Liver (tissue), 9 donors: Measurements from ENCODE around the gene PGA3. TPM values are rescaled to one million over a fixed set of nuclear protein-coding genes. Genes with fewer than 3 reads are reported as not detected.
"Not testable (repeated sequence)": the region's sequence is repeated elsewhere in the genome, so short reads cannot be mapped to it uniquely, and the experiment has no call there.

Source experiments
- DNase-seq: peaks from one replicate; pipeline ENCODE4 v3.0.0-alpha.2; 2017; ENCODE audit warnings: low spot score
- H3K27ac ChIP-seq, 2 donors: one replicate each; pipeline ENCODE4 v1.7.0; 2013; ENCODE audit warnings: inconsistent platforms in 2 of 2, low read length in 2 of 2, control low read depth in 1 of 2, low read depth in 1 of 2, mild to moderate bottlenecking in 1 of 2
- H3K27me3 ChIP-seq, 4 donors: one replicate each; pipeline versions ENCODE4 v1.6.1 to v1.7.0; 2013; ENCODE audit warnings: low read length in 3 of 4, inconsistent platforms in 1 of 4, mild to moderate bottlenecking in 1 of 4, moderate library complexity in 1 of 4; ENCODE audit not compliant: control insufficient read depth in 4 of 4, insufficient read depth in 4 of 4
- H3K36me3 ChIP-seq, 4 donors: one replicate each; pipeline versions ENCODE4 v1.6.1 to v1.7.0; 2013; ENCODE audit warnings: low read length in 3 of 4, mild to moderate bottlenecking in 3 of 4, low read depth in 1 of 4, moderate library complexity in 1 of 4; ENCODE audit not compliant: control insufficient read depth in 4 of 4, insufficient read depth in 3 of 4
- H3K4me1 ChIP-seq, 4 donors: one replicate each; pipeline versions ENCODE4 v1.6.1 to v1.7.0; 2013; ENCODE audit warnings: low read length in 3 of 4, mild to moderate bottlenecking in 3 of 4, moderate library complexity in 1 of 4; ENCODE audit not compliant: control insufficient read depth in 4 of 4, insufficient read depth in 4 of 4
- H3K4me3 ChIP-seq, 3 donors: one replicate each; pipeline versions ENCODE4 v1.6.1 to v1.7.0; 2013; ENCODE audit warnings: low read length in 3 of 3, control low read depth in 1 of 3, low read depth in 1 of 3, mild to moderate bottlenecking in 1 of 3
- H3K9ac ChIP-seq, 2 donors: one replicate each; pipeline ENCODE4 v1.7.0; 2013; ENCODE audit warnings: low read length in 2 of 2, mild to moderate bottlenecking in 2 of 2, moderate library complexity in 2 of 2, control low read depth in 1 of 2, low read depth in 1 of 2
- H3K9me3 ChIP-seq, 4 donors: one replicate each; pipeline versions ENCODE4 v1.6.1 to v1.7.0; 2013; ENCODE audit warnings: low read length in 3 of 4; ENCODE audit not compliant: control insufficient read depth in 4 of 4
- ATF3 ChIP-seq: IDR thresholded peaks from 2 replicates; pipeline ENCODE4 v1.6.1; 2016; ENCODE audit warnings: antibody characterized with exemption
- CTCF ChIP-seq: fragments of 150-350 bp; IDR thresholded peaks from 2 replicates; pipeline ENCODE4 v1.5.1; 2017; ENCODE audit warnings: improper control_type of control experiment, low read depth, low read length; ENCODE audit not compliant: missing input control
- EGR1 ChIP-seq, 2 donors: IDR thresholded peaks; 2 replicates each; pipeline ENCODE4 v1.6.1; 2016 to 2018; ENCODE audit warnings: antibody characterized with exemption in 2 of 2, low read depth in 2 of 2
- FOXA1 ChIP-seq: IDR thresholded peaks from 2 replicates; pipeline ENCODE4 v1.6.1; 2016; ENCODE audit warnings: antibody characterized with exemption
- FOXA2 ChIP-seq: IDR thresholded peaks from 2 replicates; pipeline ENCODE4 v1.6.1; 2016; ENCODE audit warnings: antibody characterized with exemption
- HNF4A ChIP-seq, 2 donors: conservative IDR thresholded peaks; 2 replicates each; pipeline ENCODE4 v1.6.1; 2016; ENCODE audit warnings: antibody characterized with exemption in 2 of 2, mild to moderate bottlenecking in 2 of 2
- HNF4G ChIP-seq: IDR thresholded peaks from 2 replicates; pipeline ENCODE4 v1.6.1; 2016; ENCODE audit warnings: antibody characterized with exemption
- JUND ChIP-seq, 2 donors: IDR thresholded peaks; 2 replicates each; pipeline ENCODE4 v1.6.1; 2016; ENCODE audit warnings: antibody characterized with exemption in 2 of 2
- NR2F2 ChIP-seq: IDR thresholded peaks from 2 replicates; pipeline ENCODE4 v1.6.1; 2016; ENCODE audit warnings: antibody characterized with exemption
- RAD21 ChIP-seq, 2 donors: IDR thresholded peaks; 2 replicates each; pipeline ENCODE4 v1.6.1; 2016; ENCODE audit warnings: antibody characterized with exemption in 2 of 2, mild to moderate bottlenecking in 2 of 2
- REST ChIP-seq: IDR thresholded peaks from 2 replicates; pipeline ENCODE4 v1.6.1; 2016; ENCODE audit warnings: antibody characterized with exemption, mild to moderate bottlenecking
- RXRA ChIP-seq, 2 donors: IDR thresholded peaks; 2 replicates each; pipeline ENCODE4 v1.6.1; 2017 to 2018; ENCODE audit warnings: antibody characterized with exemption in 2 of 2, mild to moderate bottlenecking in 1 of 2
- TAF1 ChIP-seq: conservative IDR thresholded peaks from 2 replicates; pipeline ENCODE4 v1.6.1; 2016; ENCODE audit warnings: antibody characterized with exemption, mild to moderate bottlenecking
- YY1 ChIP-seq: IDR thresholded peaks from 2 replicates; pipeline ENCODE4 v1.6.1; 2016; ENCODE audit warnings: antibody characterized with exemption, mild to moderate bottlenecking
- ZBTB33 ChIP-seq: IDR thresholded peaks from 2 replicates; pipeline ENCODE4 v1.6.1; 2016; ENCODE audit warnings: antibody characterized with exemption
- WGBS: extraction: QIAGEN DNeasy Blood & Tissue Kit; methylation state at CpG from one replicate; pipeline ENCODE4 v1.1.7; 2013; 5-methylcytosine and 5-hydroxymethylcytosine counted together
- polyA plus RNA-seq, 2 donors: library from polyadenylated mRNA; stranded (reverse) in 1 of 2; unstranded in 1 of 2; fragments of 200-250 nt in 1 of 2; fragments of >200 nt in 1 of 2; fragmentation: Nextera tagmentation in 1 of 2; extraction: Ambion mirVana in 1 of 2; gene quantifications; one replicate each; pipeline versions ENCODE4 v1.2.1 to v1.2.3, GENCODE V29; 2013 to 2015
- total RNA-seq, 2 donors: library from RNA; depleted of rRNA; stranded (reverse); fragments of >200 nt; gene quantifications; one replicate each; pipeline ENCODE4 v1.2.3, GENCODE V29; 2014
- donor health status: healthy.
- donor health status: healthy.
- donor health status: healthy.
- donor health status: healthy.
- donor health status: healthy.

Gene PGA3
- total and polyA plus RNA-seq, 4 donors: 0.25 to 0.56 (median 0.54) TPM; not detected in 1

- DNase-seq: no peak
- no peaks in the 10 kb centered on the region for H3K36me3 ChIP-seq
- TF ChIP-seq CTCF: no peak
- TF ChIP-seq ZBTB33: no peak
- no peak for TF ChIP-seq RAD21 (IDR thresholded peaks at IDR 0.05)
- TF ChIP-seq HNF4G: no peak
- no peak for TF ChIP-seq FOXA1
- no peak for TF ChIP-seq NR2F2
- no peak for TF ChIP-seq HNF4A (conservative IDR thresholded peaks at IDR 0.05)
- TF ChIP-seq EGR1 (IDR thresholded peaks at IDR 0.05; ENCODE audit: low read depth in 2 of 2): no peak
- TF ChIP-seq RXRA (IDR thresholded peaks at IDR 0.05): no peak
- no peak for TF ChIP-seq FOXA2
- TF ChIP-seq JUND (IDR thresholded peaks at IDR 0.05): no peak
- TF ChIP-seq ATF3: no peak
- TF ChIP-seq YY1: no peak
- TF ChIP-seq REST: no peak
- TF ChIP-seq TAF1: no peak
- WGBS: 73% methylated on average over 6 of the region's 6 CpGs
- H3K4me3 ChIP-seq: no peak overlapping the region
- H3K9me3 ChIP-seq: peaks cover 0 to 7% (median 0%) of the 10 kb centered on the region in 4 donors
- no peaks in the 10 kb centered on the region for H3K4me1 ChIP-seq
- peaks cover 0 to 3% (median 0%) of the 10 kb centered on the region in 4 donors for H3K27me3 ChIP-seq
- no peak overlapping the region for H3K27ac ChIP-seq
- no peak overlapping the region for H3K9ac ChIP-seq
Measured at GRCh38 chr11:61176446-61176845, 26.9 kb upstream of the PGA3 start.

GRCh38 chr11:61180205-61180604 lies 23.1 kb upstream of the PGA3 start:
- not testable (repeated sequence) for H3K9ac ChIP-seq, DNase-seq, H3K36me3 ChIP-seq, H3K27ac ChIP-seq, H3K4me1 ChIP-seq, H3K4me3 ChIP-seq, H3K27me3 ChIP-seq, H3K9me3 ChIP-seq
- WGBS: 94% methylated on average over 6 of the region's 6 CpGs
